ENCODE results near the gene ACP7. TPM values are rescaled to one million over a fixed set of nuclear protein-coding genes. Genes with fewer than 3 reads are reported as not detected.

Gene ACP7
- total and polyA plus RNA-seq, 2 experiments from 2014 or later = 0.27 to 0.45 TPM

GRCh38 chr19:39060171-39060570, 24.0 kb upstream of the ACP7 start:
- Mint-ChIP-seq H3K27ac (no peak overlapping the region), H3K4me3 (no peak overlapping the region), H3K27me3 (ENCODE audit: insufficient read depth, low read depth, poor library complexity) (no peaks in the 10 kb centered on the region), H3K9me3 (no peaks in the 10 kb centered on the region), H3K36me3 (ENCODE audit: low read depth) (no peaks in the 10 kb centered on the region), H3K4me1 (no peaks in the 10 kb centered on the region)
- TF ChIP-seq EZH2 (IDR thresholded peaks at IDR 0.05; ENCODE audit: low read depth, unreplicated experiment) = no peak
- TF ChIP-seq NANOG (IDR thresholded peaks at IDR 0.05; ENCODE audit: borderline replicate concordance) = no peak
- no peak for TF ChIP-seq EZH2phosphoT487 (IDR thresholded peaks at IDR 0.05; ENCODE audit: unreplicated experiment)
- no peak for TF ChIP-seq ZNF462 (CRISPR knock-in tag; IDR thresholded peaks at IDR 0.05)
- TF ChIP-seq POLR2AphosphoS5 (IDR thresholded peaks at IDR 0.05; ENCODE audit: low read depth) = no peak
- no peak for TF ChIP-seq REST (IDR thresholded peaks at IDR 0.05; ENCODE audit: unreplicated experiment)
- no peak for TF ChIP-seq CTCF (conservative IDR thresholded peaks at IDR 0.05; ENCODE audit: low read depth in 2 of 2)
- no peak for TF ChIP-seq STAT1 (IDR thresholded peaks at IDR 0.05; ENCODE audit: unreplicated experiment)
- TF ChIP-seq ETS1 (IDR thresholded peaks at IDR 0.05) = no peak
- no peak for TF ChIP-seq ZNF331 (CRISPR knock-in tag; IDR thresholded peaks at IDR 0.05; ENCODE audit: low read depth)
- no peak for TF ChIP-seq JUNB (IDR thresholded peaks at IDR 0.05; ENCODE audit: unreplicated experiment)
- TF ChIP-seq ZNF114 (CRISPR knock-in tag; IDR thresholded peaks at IDR 0.05) = no peak
- Histone ChIP-seq H3K4me1 (ENCODE audit: insufficient read depth) (no peaks in the 10 kb centered on the region), H3F3A (replicated peaks; ENCODE audit: low read depth) (no peaks in the 10 kb centered on the region), H3K79me2 (replicated peaks; ENCODE audit: insufficient read depth) (no peaks in the 10 kb centered on the region), H3K9me2 (ENCODE audit: insufficient read depth) (peaks cover 5% of the 10 kb centered on the region; the same call in 1 of the 2 replicates), H3K36me3 (ENCODE audit: insufficient read depth) (no peaks in the 10 kb centered on the region), H3K27me3 (ENCODE audit: insufficient read depth) (no peaks in the 10 kb centered on the region), H3K27ac (ENCODE audit: low read depth) (no peak overlapping the region), H4K20me1 (replicated peaks; ENCODE audit: insufficient read depth) (no peaks in the 10 kb centered on the region), H3K4me2 (no peak overlapping the region), H2AFZ (no peak overlapping the region), H3K4me3 (no peak overlapping the region)
- no peak for ATAC-seq
- no peak for DNase-seq (ENCODE audit: low spot score)
